Rectal smooth muscle tissue (tissue), 1 donor: Measurements from ENCODE around the gene CCSER1.
"Not testable (repeated sequence)": the region's sequence is repeated elsewhere in the genome, so short reads cannot be mapped to it uniquely, and the experiment has no call there.

Experiments
- H3K27ac ChIP-seq: one replicate; pipeline ENCODE4 v1.7.0; 2013; ENCODE audit warnings: low read depth, low read length, inconsistent platforms
- H3K27me3 ChIP-seq: one replicate; pipeline ENCODE4 v1.7.0; 2013; ENCODE audit warnings: low read length; ENCODE audit not compliant: control insufficient read depth, insufficient read depth
- H3K36me3 ChIP-seq: one replicate; pipeline ENCODE4 v1.7.0; 2013; ENCODE audit warnings: low read length; ENCODE audit not compliant: control insufficient read depth, insufficient read depth
- H3K4me1 ChIP-seq: one replicate; pipeline ENCODE4 v1.7.0; 2013; ENCODE audit warnings: low read length; ENCODE audit not compliant: control insufficient read depth, insufficient read depth
- H3K4me3 ChIP-seq: one replicate; pipeline ENCODE4 v1.7.0; 2013; ENCODE audit warnings: low read length
- H3K9ac ChIP-seq: one replicate; pipeline ENCODE4 v1.7.0; 2013; ENCODE audit warnings: low read length

CCSER1 gene

GRCh38 chr4:91167864-91168653 lies 1040.9 kb downstream of the CCSER1 start:
- not testable (repeated sequence) for H3K27me3 ChIP-seq, H3K9ac ChIP-seq, H3K36me3 ChIP-seq, H3K27ac ChIP-seq, H3K4me3 ChIP-seq, H3K4me1 ChIP-seq

- H3K27me3 ChIP-seq, result no peaks in the 10 kb centered on the region
- H3K4me1 ChIP-seq, result no peaks in the 10 kb centered on the region
- H3K9ac ChIP-seq, result no peak overlapping the region
- no peak overlapping the region for H3K27ac ChIP-seq
- H3K36me3 ChIP-seq, result no peaks in the 10 kb centered on the region
- no peak overlapping the region for H3K4me3 ChIP-seq
These were observed 1043.6 kb downstream of the CCSER1 start for GRCh38 chr4:91170768-91171167.

DNA sequence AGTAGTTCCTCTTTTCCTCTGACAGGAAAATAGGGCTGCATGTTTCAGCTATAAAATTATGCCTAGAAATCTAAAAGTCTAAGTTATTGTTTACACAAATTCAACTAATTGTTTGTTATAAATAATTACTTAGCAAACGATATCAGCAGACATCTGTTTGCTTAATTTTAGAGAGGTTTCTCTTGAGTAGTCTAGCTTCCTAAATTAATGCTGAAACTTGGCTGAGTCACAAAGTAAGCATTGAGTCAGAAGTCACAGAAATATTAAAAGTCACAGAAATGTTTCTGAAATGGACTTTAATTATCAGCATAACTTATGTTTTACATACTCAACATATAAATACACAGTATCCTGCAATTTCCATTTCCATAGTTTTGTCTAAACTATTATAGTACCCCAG lies 1044.0 kb downstream of the CCSER1 start:
- Histone ChIP-seq H3K4me1 (no peaks in the 10 kb centered on the region), H3K27ac (no peak overlapping the region), H3K36me3 (no peaks in the 10 kb centered on the region), H3K4me3 (no peak overlapping the region), H3K9ac (no peak overlapping the region), H3K27me3 (no peaks in the 10 kb centered on the region)

GRCh38 chr4:91185061-91185460 lies 1057.9 kb downstream of the CCSER1 start:
- not testable (repeated sequence) for H3K36me3 ChIP-seq, H3K9ac ChIP-seq, H3K4me1 ChIP-seq, H3K4me3 ChIP-seq, H3K27me3 ChIP-seq, H3K27ac ChIP-seq

DNA sequence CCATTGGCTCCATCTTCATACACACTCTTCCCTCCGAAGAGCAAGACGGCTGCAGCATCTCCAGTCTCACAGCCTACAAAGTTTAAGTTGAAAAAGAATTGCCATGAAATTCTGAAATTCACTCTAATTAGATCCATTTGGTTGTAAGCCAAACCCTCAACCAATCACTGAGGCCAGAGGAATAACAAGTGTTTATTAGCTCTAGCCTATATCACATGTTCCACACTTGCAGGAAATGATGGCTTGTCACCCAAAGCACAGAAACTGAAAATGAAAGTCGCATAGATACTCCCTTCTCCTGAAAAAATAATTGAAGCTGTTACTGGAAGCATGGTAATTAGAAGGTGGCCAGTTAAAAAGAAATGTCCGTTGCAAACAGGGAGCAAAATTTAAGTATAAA lies 1071.8 kb downstream of the CCSER1 start:
- Histone ChIP-seq H3K9ac (no peak overlapping the region), H3K27ac (no peak overlapping the region), H3K27me3 (no peaks in the 10 kb centered on the region), H3K36me3 (no peaks in the 10 kb centered on the region), H3K4me3 (no peak overlapping the region), H3K4me1 (no peaks in the 10 kb centered on the region)

DNA sequence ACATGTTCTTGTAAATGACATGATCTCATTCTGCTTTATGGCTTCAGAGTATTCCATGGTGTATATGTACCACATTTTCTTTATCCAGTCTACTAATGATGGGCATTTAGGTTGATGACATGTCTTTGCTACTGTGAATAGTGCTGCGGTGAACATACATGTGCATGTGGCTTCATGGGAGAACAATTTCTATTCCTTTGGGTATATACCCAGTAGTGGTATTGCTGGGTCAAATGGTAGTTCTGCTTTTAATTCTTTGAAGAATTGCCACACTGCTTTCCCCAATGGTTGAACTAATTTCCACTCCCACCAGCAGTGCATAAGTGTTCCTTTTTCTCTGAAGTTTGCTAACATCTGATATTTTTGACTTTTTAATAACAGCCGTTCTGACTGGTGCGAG lies 1080.3 kb downstream of the CCSER1 start:
- H3K4me3 ChIP-seq, result no peak overlapping the region
- H3K36me3 ChIP-seq, result no peaks in the 10 kb centered on the region
- no peak overlapping the region for H3K27ac ChIP-seq
- H3K4me1 ChIP-seq, result no peaks in the 10 kb centered on the region
- H3K27me3 ChIP-seq, result no peaks in the 10 kb centered on the region
- H3K9ac ChIP-seq, result no peak overlapping the region

- Histone ChIP-seq H3K36me3 (no peaks in the 10 kb centered on the region), H3K9ac (no peak overlapping the region), H3K27ac (no peak overlapping the region), H3K27me3 (no peaks in the 10 kb centered on the region), H3K4me1 (no peaks in the 10 kb centered on the region), H3K4me3 (no peak overlapping the region)
These were observed 1085.0 kb downstream of the CCSER1 start for GRCh38 chr4:91212211-91212610.

GRCh38 chr4:91217831-91218403 lies 1090.7 kb downstream of the CCSER1 start:
- H3K4me1 ChIP-seq, H3K27ac ChIP-seq, H3K27me3 ChIP-seq, H3K36me3 ChIP-seq, H3K9ac ChIP-seq, H3K4me3 ChIP-seq: not testable (repeated sequence)

GRCh38 chr4:91220315-91220714 lies 1093.1 kb downstream of the CCSER1 start:
- no peak overlapping the region for H3K4me3 ChIP-seq
- H3K4me1 ChIP-seq, result no peaks in the 10 kb centered on the region
- no peaks in the 10 kb centered on the region for H3K36me3 ChIP-seq
- H3K9ac ChIP-seq, result no peak overlapping the region
- H3K27me3 ChIP-seq, result no peaks in the 10 kb centered on the region
- no peak overlapping the region for H3K27ac ChIP-seq

GRCh38 chr4:91222014-91222413 lies 1094.8 kb downstream of the CCSER1 start:
- Histone ChIP-seq H3K9ac (no peak overlapping the region), H3K27me3 (no peaks in the 10 kb centered on the region), H3K27ac (no peak overlapping the region), H3K4me3 (no peak overlapping the region), H3K4me1 (no peaks in the 10 kb centered on the region), H3K36me3 (no peaks in the 10 kb centered on the region)

DNA sequence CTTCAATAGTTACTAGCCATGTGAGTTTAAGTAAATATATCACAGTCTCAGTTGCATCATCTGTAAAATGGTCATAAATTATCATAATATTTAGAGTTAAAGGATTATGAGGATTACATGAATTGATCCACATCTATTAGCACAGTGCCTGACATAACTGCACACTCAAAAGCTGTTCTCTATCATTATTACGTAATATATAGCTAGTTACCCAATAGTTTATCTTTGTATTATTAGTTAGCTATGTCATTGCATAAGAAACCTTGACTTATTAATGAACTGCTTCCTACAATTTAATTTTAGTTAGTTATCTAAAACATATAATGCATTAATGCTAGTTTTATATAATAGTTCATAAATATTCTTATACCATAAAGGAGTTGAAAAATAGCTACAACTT lies 1099.7 kb downstream of the CCSER1 start:
- Histone ChIP-seq H3K36me3 (no peaks in the 10 kb centered on the region), H3K27ac (no peak overlapping the region), H3K4me3 (no peak overlapping the region), H3K27me3 (no peaks in the 10 kb centered on the region), H3K9ac (no peak overlapping the region), H3K4me1 (no peaks in the 10 kb centered on the region)

- H3K4me1 ChIP-seq, result no peaks in the 10 kb centered on the region
These were observed 1101.5 kb downstream of the CCSER1 start for GRCh38 chr4:91228659-91229058.

DNA sequence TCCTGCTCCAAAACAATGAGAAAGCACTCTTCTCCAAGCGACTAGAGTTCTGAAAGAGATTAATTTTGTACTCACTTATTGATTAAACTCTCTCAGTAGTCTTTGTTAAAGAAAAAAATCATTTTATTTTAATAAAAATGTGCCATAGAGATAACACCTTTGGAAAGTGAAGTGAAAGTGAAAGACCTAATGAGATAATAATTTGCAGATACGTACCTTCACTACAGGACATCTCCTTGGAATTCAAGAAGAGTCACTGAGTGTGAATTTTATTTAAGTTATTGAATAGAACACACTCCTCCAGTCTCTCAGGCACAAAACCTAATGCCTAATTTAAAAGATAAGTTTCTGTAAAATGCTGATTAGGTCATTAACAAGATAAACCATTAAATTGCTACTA lies 1106.0 kb downstream of the CCSER1 start:
- Histone ChIP-seq H3K4me1 (no peaks in the 10 kb centered on the region), H3K9ac (no peak overlapping the region), H3K4me3 (no peak overlapping the region), H3K27ac (no peak overlapping the region), H3K36me3 (no peaks in the 10 kb centered on the region), H3K27me3 (no peaks in the 10 kb centered on the region)

More at GRCh38 chr4:91228659-91229058, 1101.5 kb downstream of the CCSER1 start:
- H3K4me3 ChIP-seq, result no peak overlapping the region
- H3K27me3 ChIP-seq, result no peaks in the 10 kb centered on the region
- no peak overlapping the region for H3K27ac ChIP-seq
- H3K9ac ChIP-seq, result no peak overlapping the region
- H3K36me3 ChIP-seq, result no peaks in the 10 kb centered on the region
